SK-N-MC (cell line): ENCODE data around the gene SRBD1.

Source experiments
- DNase-seq: peaks from one replicate; pipeline ENCODE4 v3.0.0-alpha.2; 2011; ENCODE audit warnings: low read depth, low spot score
- H3K27ac ChIP-seq: fragments of 200-600 bp; sonication (generic); 2 replicates; pipeline ENCODE4 v1.5.1; 2016; ENCODE audit warnings: mixed run types
- H3K36me3 ChIP-seq: fragments of 200-600 bp; sonication (generic); 2 replicates; pipeline ENCODE4 v1.6.1; 2017; ENCODE audit warnings: antibody characterized with exemption, low read length, mixed read lengths; ENCODE audit not compliant: insufficient read depth
- H3K4me3 ChIP-seq: fragments of 200-600 bp; sonication (generic); 2 replicates; pipeline ENCODE4 v1.5.1; 2016
- H3K9ac ChIP-seq: fragments of 200-600 bp; sonication (generic); 2 replicates; pipeline ENCODE4 v1.8.0; 2017; ENCODE audit warnings: mixed run types, mixed read lengths; ENCODE audit not compliant: insufficient read length
- H3K9me3 ChIP-seq: fragments of 200-600 bp; sonication (generic); 2 replicates; pipeline ENCODE4 v1.6.1; 2017; ENCODE audit warnings: low read depth, mild to moderate bottlenecking, antibody characterized with exemption, low read length, moderate library complexity, mixed read lengths
- EZH2 ChIP-seq: fragments of 200-600 bp; sonication (generic); IDR thresholded peaks from one replicate; pipeline ENCODE4 v1.6.1; 2017; ENCODE audit warnings: antibody characterized with exemption
- FOXP2 ChIP-seq: optimal IDR thresholded peaks from 2 replicates; pipeline ENCODE3; 2011; ENCODE audit warnings: mild to moderate bottlenecking, moderate library complexity; ENCODE audit not compliant: insufficient read depth; ENCODE audit errors: extremely low read length, control extremely low read depth
- POLR2AphosphoS5 ChIP-seq: IDR thresholded peaks from 2 replicates; pipeline ENCODE4 v1.6.1; 2012; ENCODE audit warnings: mild to moderate bottlenecking, low read depth, low read length, borderline replicate concordance

SRBD1 gene

GRCh38 chr2:45572979-45573378, 38.1 kb downstream of the SRBD1 start:
- TF ChIP-seq FOXP2 = no peak
- Histone ChIP-seq H3K36me3 (peaks cover 15% of the 10 kb centered on the region), H3K27ac (no peak overlapping the region)

GRCh38 chr2:45571940-45572339, 39.1 kb downstream of the SRBD1 start:
- Histone ChIP-seq H3K9ac (no peak overlapping the region), H3K36me3 (peaks cover 15% of the 10 kb centered on the region), H3K27ac (no peak overlapping the region), H3K4me3 (no peak overlapping the region), H3K9me3 (no peaks in the 10 kb centered on the region; the same call in 1 of the 2 replicates)
- TF ChIP-seq POLR2AphosphoS5 (no peak), FOXP2 (no peak), EZH2 (no peak)
- DNase-seq = no peak

More at GRCh38 chr2:45572979-45573378, 38.1 kb downstream of the SRBD1 start:
- no peak for DNase-seq
- Histone ChIP-seq H3K9ac (no peak overlapping the region), H3K9me3 (no peaks in the 10 kb centered on the region; the same call in 1 of the 2 replicates), H3K4me3 (no peak overlapping the region)

GRCh38 chr2:45570671-45571334, 40.3 kb downstream of the SRBD1 start:
- no peak overlapping the region for H3K4me3 ChIP-seq
- peaks cover 15% of the 10 kb centered on the region for H3K36me3 ChIP-seq
- no peak for TF ChIP-seq EZH2
- no peak for TF ChIP-seq POLR2AphosphoS5
- TF ChIP-seq FOXP2 = no peak
- H3K27ac ChIP-seq = no peak overlapping the region
- no peaks in the 10 kb centered on the region; the same call in 1 of the 2 replicates for H3K9me3 ChIP-seq
- no peak for DNase-seq
- H3K9ac ChIP-seq = no peak overlapping the region

GRCh38 chr2:45568935-45569334, 42.1 kb downstream of the SRBD1 start:
- no peak overlapping the region for H3K4me3 ChIP-seq
- peaks cover 15% of the 10 kb centered on the region for H3K36me3 ChIP-seq
- no peak overlapping the region for H3K9ac ChIP-seq
- H3K27ac ChIP-seq = no peak overlapping the region
- no peak for TF ChIP-seq FOXP2
- TF ChIP-seq EZH2 = no peak
- no peak for TF ChIP-seq POLR2AphosphoS5
- no peak for DNase-seq
- H3K9me3 ChIP-seq = no peaks in the 10 kb centered on the region; the same call in 1 of the 2 replicates

GRCh38 chr2:45567974-45568789, 42.9 kb downstream of the SRBD1 start:
- peak; percentile 96 for DNase-seq
- Histone ChIP-seq H3K27ac (peak overlapping the region; percentile 88), H3K9ac (no peak overlapping the region), H3K9me3 (no peaks in the 10 kb centered on the region; the same call in 1 of the 2 replicates), H3K4me3 (peak overlapping the region; percentile 65), H3K36me3 (peaks cover 15% of the 10 kb centered on the region)
- no peak for TF ChIP-seq FOXP2
- peak; percentile 58; the same call in 1 of the 2 replicates for TF ChIP-seq POLR2AphosphoS5

GRCh38 chr2:45567288-45567963, 43.6 kb downstream of the SRBD1 start:
- DNase-seq = peak; percentile 20
- H3K36me3 ChIP-seq = peaks cover 8% of the 10 kb centered on the region
- no peak overlapping the region for H3K9ac ChIP-seq
- H3K27ac ChIP-seq = peak overlapping the region; percentile 88
- H3K4me3 ChIP-seq = peak overlapping the region; percentile 65
- no peak for TF ChIP-seq EZH2
- TF ChIP-seq POLR2AphosphoS5 = no peak
- no peak for TF ChIP-seq FOXP2
- no peaks in the 10 kb centered on the region; the same call in 1 of the 2 replicates for H3K9me3 ChIP-seq

GRCh38 chr2:45559436-45559835, 51.6 kb downstream of the SRBD1 start:
- DNase-seq = no peak
- Histone ChIP-seq H3K27ac (no peak overlapping the region), H3K36me3 (no peaks in the 10 kb centered on the region), H3K4me3 (no peak overlapping the region), H3K9ac (no peak overlapping the region), H3K9me3 (no peaks in the 10 kb centered on the region)
- no peak for TF ChIP-seq EZH2
- no peak for TF ChIP-seq FOXP2
- no peak for TF ChIP-seq POLR2AphosphoS5

GRCh38 chr2:45554742-45555140, 56.3 kb downstream of the SRBD1 start:
- no peak overlapping the region for H3K27ac ChIP-seq
- no peak overlapping the region for H3K9ac ChIP-seq
- H3K4me3 ChIP-seq = no peak overlapping the region
- no peaks in the 10 kb centered on the region for H3K9me3 ChIP-seq
- no peak for DNase-seq
- no peaks in the 10 kb centered on the region for H3K36me3 ChIP-seq
- TF ChIP-seq FOXP2 (no peak), EZH2 (no peak), POLR2AphosphoS5 (no peak)
